Measurements from ENCODE around the gene PTBP3. TPM values are rescaled to one million over a fixed set of nuclear protein-coding genes. Genes with fewer than 3 reads are reported as not detected.
A peak's percentile ranks its signal among the peaks of the same experiment; 100 is the strongest.

PTBP3 gene
- total RNA-seq, 1 donor from 2014 or later: 108 TPM

DNA sequence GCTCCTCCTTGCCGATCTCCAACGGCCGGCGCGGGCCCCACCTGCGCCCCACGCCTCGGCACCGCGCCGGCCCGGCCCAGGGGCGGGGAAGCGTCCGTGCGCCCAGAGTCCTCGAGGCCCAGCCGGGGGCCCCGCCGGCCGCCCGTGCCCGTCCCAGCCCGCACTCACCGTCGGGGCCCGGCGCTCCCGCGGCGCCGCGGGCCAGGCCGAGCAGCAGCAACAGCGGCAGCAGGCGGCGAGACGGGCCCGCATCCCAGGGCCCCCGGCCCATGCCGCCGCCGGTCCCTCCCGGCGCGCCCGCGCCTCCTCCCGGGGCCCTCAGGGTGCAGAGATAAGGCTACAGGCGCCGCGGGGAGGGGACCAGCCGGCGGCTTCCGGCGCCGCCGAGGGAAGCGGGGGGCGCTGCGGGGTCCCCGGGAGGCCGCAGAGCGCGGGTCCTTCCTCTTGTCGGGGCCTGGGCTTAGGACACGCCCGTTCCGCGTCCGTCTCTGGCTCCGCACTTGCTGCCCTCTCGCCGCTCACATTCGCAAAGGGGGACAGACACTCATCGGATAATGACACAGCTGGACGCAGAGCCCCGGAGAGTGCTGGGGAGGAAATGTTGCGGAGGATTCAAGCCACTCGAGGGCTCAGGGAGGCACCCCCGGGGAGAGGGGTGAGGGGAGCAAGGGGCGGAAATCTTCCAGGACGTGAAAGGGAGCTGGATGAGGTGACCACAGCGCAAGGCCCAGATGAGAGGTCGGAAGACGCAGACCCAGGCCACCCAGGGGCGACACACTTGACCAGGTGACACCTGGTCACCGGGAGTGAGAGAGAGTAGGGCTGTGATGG, 158.2 kb downstream of the PTBP3 start, which contains the start of gene SUSD1:
SUSD1 (minus strand) TSS at position 333 of the 831 bp plus-strand sequence; CDS start at position 271, 62 bp downstream.
- peak within 1 kb of the TSS; percentile 52 for H3K9ac ChIP-seq (ENCODE audit: low read length)
- H4K20me1 ChIP-seq (ENCODE audit: insufficient read depth, low read length): no peaks in the 10 kb centered on the region
- DNase-seq (ENCODE audit: low read depth) (no peak), FAIRE-seq (no peak)
- no peak within 1 kb of the TSS for H3K27ac ChIP-seq (ENCODE audit: low read depth, low read length)
- no peaks in the 10 kb centered on the region for H3K36me3 ChIP-seq (ENCODE audit: insufficient read depth, low read length)
- peaks cover 5% of the 10 kb centered on the region for H3K79me2 ChIP-seq (ENCODE audit: insufficient read depth, low read length)
- peak within 1 kb of the TSS; percentile 77 for H3K27ac Mint-ChIP-seq (ENCODE audit: unreplicated experiment)
- TF ChIP-seq EZH2 (IDR thresholded peaks at IDR 0.05; ENCODE audit: insufficient read depth, low read length): no peak
- TF ChIP-seq, protein P1, sequence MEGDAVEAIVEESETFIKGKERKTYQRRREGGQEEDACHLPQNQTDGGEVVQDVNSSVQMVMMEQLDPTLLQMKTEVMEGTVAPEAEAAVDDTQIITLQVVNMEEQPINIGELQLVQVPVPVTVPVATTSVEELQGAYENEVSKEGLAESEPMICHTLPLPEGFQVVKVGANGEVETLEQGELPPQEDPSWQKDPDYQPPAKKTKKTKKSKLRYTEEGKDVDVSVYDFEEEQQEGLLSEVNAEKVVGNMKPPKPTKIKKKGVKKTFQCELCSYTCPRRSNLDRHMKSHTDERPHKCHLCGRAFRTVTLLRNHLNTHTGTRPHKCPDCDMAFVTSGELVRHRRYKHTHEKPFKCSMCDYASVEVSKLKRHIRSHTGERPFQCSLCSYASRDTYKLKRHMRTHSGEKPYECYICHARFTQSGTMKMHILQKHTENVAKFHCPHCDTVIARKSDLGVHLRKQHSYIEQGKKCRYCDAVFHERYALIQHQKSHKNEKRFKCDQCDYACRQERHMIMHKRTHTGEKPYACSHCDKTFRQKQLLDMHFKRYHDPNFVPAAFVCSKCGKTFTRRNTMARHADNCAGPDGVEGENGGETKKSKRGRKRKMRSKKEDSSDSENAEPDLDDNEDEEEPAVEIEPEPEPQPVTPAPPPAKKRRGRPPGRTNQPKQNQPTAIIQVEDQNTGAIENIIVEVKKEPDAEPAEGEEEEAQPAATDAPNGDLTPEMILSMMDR (IDR thresholded peaks at IDR 0.05; ENCODE audit: insufficient read depth, low read depth, low read length): no peak
- H3K27me3 ChIP-seq (ENCODE audit: insufficient read depth, low read length): no peaks in the 10 kb centered on the region
- peaks cover 4% of the 10 kb centered on the region for H3K27me3 Mint-ChIP-seq (ENCODE audit: low read depth, unreplicated experiment)
- peak within 1 kb of the TSS; percentile 57 for H3K4me3 ChIP-seq (ENCODE audit: insufficient read depth, low read depth, low read length)
- peak within 1 kb of the TSS; percentile 81 for H3K4me2 ChIP-seq (ENCODE audit: low read length)
- no peaks in the 10 kb centered on the region for H3K9me3 ChIP-seq (ENCODE audit: insufficient read depth, low read depth, low read length)
- H3K4me1 ChIP-seq (ENCODE audit: insufficient read depth, low read length): peaks cover 8% of the 10 kb centered on the region
- no peaks in the 10 kb centered on the region for H3K9me3 Mint-ChIP-seq (ENCODE audit: unreplicated experiment)
- peaks cover 20% of the 10 kb centered on the region for H3K4me1 Mint-ChIP-seq (ENCODE audit: low read depth, unreplicated experiment)
- H3K36me3 Mint-ChIP-seq (ENCODE audit: low read depth, unreplicated experiment): peaks cover 14% of the 10 kb centered on the region
- H3K4me3 Mint-ChIP-seq (ENCODE audit: unreplicated experiment): peak within 1 kb of the TSS; percentile 86
- peak within 1 kb of the TSS; percentile 79 for H2AFZ ChIP-seq (ENCODE audit: low read depth, low read length)

DNA sequence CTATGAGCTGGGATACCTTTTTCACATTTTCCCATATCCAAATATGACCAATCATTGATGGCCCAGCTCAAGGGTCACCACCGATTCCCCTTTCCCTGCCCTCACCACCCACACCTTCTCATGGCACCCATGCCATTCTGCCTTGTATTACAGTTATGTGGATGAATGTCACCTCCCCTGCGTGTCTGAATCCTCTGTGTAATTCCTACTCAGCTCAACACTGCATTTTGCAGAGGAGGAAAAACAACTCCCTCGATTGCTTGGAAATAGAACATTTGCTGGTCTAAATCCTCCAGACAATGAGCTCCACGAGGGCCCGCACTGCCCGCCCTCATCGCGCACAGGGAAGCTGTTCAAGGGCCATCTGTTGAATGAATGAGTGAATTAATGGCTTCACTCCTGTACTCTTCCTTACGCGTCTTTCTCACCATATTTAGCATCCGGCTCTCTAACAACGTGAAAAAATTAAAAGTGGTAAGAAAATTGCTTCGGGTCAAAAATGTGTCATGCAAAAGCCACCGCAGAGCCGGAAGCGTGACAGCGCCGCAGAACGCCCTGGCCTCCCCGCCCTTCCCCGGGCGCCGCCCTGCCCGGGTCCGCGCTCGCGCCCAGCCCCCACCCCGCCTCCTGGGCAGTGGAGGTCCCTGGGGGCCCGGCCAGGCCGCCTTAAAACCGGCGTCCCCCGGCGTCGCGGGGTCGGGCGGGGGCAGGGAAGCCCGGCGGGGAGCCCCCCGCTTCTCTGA, 159.0 kb downstream of the PTBP3 start:
- peaks cover 14% of the 10 kb centered on the region for H3K36me3 Mint-ChIP-seq (ENCODE audit: low read depth, unreplicated experiment)
- peak; percentile 18 for DNase-seq (ENCODE audit: low read depth)
- peak overlapping the region; percentile 79 for H3K4me3 Mint-ChIP-seq (ENCODE audit: unreplicated experiment)
- peak overlapping the region; percentile 57 for H3K4me3 ChIP-seq (ENCODE audit: insufficient read depth, low read depth, low read length)
- no peaks in the 10 kb centered on the region for H3K27me3 ChIP-seq (ENCODE audit: insufficient read depth, low read length)
- no peaks in the 10 kb centered on the region for H3K9me3 ChIP-seq (ENCODE audit: insufficient read depth, low read depth, low read length)
- peaks cover 5% of the 10 kb centered on the region for H3K79me2 ChIP-seq (ENCODE audit: insufficient read depth, low read length)
- H3K9me3 Mint-ChIP-seq (ENCODE audit: unreplicated experiment): no peaks in the 10 kb centered on the region
- no peaks in the 10 kb centered on the region for H3K36me3 ChIP-seq (ENCODE audit: insufficient read depth, low read length)
- peak overlapping the region; percentile 81 for H3K4me2 ChIP-seq (ENCODE audit: low read length)
- no peaks in the 10 kb centered on the region for H4K20me1 ChIP-seq (ENCODE audit: insufficient read depth, low read length)
- peaks cover 4% of the 10 kb centered on the region for H3K27me3 Mint-ChIP-seq (ENCODE audit: low read depth, unreplicated experiment)
- H2AFZ ChIP-seq (ENCODE audit: low read depth, low read length): peak overlapping the region; percentile 79
- peak overlapping the region; percentile 23 for H3K27ac Mint-ChIP-seq (ENCODE audit: unreplicated experiment)
- H3K9ac ChIP-seq (ENCODE audit: low read length): peak overlapping the region; percentile 52
- FAIRE-seq: no peak
- H3K4me1 Mint-ChIP-seq (ENCODE audit: low read depth, unreplicated experiment): peaks cover 18% of the 10 kb centered on the region
- TF ChIP-seq, protein P1 (IDR thresholded peaks at IDR 0.05; ENCODE audit: insufficient read depth, low read depth, low read length): no peak
- peaks cover 7% of the 10 kb centered on the region for H3K4me1 ChIP-seq (ENCODE audit: insufficient read depth, low read length)
- no peak overlapping the region for H3K27ac ChIP-seq (ENCODE audit: low read depth, low read length)

Data from astrocyte (in vitro differentiated cells and primary cell).